ENCODE measurements around the gene SRF.

Gene SRF

DNA sequence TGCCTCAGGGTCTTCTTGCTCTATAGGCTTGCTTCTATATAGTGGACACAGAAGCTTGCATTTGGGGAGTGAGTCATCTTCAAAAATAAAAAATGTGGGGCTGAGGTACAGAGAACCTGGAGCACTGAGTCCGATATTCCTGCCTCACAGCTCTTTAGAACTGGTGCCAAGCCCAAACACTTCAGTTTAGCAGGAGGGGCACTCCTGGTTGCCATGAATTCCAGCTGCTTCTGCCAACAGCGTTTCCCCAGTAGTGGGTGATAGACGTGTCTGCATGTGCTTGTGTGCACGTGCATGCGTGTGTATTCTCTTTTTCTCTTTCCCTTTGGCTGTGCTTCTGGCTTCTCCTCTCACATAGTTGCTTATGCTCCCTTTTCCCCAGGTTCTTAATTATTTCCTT lies 46.3 kb downstream of the SRF start:
- DNase-seq (ENCODE audit: low read depth): no peak

DNA sequence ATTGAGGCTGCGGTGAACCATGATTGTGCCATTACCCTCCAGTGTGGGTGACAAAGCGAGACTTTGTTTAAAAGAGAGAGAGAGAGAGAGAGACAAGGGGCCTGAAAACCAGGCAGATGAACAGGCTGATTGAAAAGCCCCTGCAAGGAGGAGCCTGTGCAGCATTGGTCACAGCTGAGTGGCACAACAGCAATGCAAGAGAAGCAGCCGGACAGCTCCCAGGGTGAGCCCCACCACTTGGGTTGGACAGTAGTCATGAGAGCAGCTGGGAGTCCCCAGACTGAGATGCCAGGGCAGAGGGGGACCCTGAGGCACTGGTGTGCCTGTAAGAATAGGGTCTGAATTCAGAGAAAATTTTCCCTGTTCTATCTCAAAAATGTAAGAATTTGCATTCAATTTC lies 48.0 kb downstream of the SRF start:
- DNase-seq (ENCODE audit: low read depth): no peak

DNA sequence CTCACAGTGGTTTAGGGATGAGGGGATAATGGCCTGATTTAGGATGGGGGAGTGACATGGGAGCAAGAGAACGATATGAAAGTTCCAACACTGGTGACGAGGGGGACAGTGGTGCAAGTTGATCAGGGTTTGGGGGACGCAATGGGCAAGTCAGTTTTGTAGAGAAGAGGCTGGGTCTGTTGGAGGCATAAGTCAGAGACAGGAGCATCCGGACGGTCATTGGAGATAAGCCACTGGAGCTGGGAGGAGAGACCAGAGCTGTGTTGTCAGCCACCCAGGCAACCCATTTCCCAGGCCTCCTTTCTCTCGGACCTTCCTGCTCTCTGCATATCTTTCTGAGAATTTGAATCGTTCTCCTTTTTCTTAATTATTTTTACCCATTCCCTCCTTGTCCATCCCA lies 48.7 kb downstream of the SRF start:
- DNase-seq (ENCODE audit: low read depth): no peak

DNA sequence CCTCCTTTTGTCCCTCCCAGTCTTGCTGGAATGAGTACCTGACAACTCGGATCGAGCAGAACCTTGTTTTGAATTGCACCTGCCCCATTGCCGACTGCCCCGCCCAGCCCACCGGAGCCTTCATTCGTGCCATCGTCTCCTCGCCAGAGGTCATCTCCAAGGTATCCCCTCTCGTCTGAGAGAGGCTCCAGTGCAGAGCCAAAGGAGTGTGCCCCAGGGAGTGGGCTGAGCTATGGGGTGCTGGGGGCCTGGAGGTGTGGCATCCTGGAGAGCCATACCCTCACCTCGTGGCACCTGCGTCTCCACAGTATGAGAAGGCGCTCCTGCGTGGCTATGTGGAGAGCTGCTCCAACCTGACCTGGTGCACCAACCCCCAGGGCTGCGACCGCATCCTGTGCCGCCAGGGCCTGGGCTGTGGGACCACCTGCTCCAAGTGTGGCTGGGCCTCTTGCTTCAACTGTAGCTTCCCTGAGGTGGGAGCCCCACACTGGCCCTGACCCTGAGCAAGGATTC lies 49.4 kb downstream of the SRF start:
- DNase-seq (ENCODE audit: low read depth): no peak

DNA sequence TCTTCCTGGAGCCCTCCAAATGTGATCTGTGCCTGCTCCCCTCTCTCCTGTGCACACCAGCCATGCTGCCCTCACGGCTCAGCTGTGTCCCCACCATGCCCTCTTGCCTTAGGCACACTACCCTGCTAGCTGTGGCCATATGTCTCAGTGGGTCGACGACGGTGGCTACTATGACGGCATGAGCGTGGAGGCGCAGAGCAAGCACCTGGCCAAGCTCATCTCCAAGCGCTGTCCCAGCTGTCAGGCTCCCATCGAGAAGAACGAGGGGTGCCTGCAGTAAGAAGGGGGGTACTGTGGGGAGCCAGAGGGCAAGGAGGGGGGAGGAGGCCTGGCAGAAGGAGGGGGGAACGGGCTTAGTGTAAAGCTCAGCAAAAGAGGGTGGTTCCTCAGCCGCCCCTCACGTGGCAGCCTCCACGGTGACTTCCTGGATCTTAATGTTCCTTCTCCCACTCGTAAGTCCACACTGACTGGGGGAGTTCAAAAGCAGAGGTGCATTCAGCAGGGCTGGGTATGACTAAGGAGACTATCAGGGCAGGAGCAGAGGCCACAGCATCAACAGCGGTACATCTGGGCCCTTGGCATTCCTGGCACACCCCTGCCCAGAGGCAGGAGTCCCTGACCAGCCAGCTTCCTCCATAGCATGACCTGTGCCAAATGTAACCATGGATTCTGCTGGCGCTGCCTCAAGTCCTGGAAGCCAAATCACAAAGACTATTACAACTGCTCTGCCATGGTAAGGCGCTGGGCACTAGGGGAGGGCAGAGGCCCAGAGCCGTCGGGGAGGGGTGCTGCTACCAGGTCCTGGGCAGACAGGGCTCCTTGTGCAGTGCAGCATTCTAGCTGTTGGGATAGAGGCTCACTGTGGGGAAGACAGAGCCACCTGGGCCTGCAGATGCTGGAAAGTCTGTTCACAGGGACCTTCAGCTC lies 50.2 kb downstream of the SRF start:
- DNase-seq (ENCODE audit: low read depth): no peak

DNA sequence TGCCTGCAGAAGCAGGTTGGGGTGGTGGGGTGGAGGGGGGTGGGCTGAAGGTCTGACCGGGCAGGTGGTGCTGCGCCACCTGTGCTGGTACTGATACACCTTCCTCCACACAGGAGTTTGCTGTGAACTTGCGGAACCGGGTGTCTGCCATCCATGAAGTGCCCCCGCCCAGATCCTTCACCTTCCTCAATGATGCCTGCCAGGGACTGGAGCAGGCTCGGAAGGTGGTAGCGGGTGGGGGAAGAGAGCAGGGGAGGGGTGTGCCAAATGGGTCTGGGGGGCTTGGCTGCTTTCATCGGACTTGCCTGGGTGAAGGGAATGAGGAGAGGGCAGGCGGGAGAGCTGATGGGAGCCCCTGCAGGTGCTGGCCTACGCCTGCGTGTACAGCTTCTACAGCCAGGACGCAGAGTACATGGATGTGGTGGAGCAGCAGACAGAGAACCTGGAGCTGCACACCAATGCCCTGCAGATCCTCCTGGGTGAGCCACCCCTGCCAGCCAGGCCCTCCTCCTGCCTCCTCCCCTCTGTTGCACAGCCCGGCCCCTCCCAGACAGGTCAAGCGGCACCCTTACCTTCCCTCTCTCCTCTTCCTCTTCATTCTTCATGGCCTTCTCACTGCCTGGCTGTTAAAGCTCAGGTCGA lies 51.5 kb downstream of the SRF start:
- DNase-seq (ENCODE audit: low read depth): no peak

DNA sequence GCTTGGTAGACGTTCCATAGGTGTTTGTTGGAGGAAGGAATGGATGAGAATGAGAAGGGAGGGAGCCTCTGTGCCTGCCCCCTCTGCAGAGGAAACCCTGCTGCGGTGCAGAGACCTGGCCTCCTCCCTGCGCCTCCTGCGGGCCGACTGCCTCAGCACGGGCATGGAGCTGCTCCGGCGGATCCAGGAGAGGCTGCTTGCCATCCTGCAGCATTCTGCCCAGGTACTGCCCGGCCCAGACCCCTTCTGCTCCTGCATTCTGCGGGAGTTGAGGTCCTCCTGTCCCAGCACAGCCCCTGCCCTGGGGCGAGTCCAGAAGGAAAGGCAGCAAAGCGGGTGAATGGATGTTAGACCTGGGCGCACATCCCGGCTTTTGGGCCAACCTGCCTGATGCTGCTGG lies 52.1 kb downstream of the SRF start:
- no peak for DNase-seq (ENCODE audit: low read depth)

DNA sequence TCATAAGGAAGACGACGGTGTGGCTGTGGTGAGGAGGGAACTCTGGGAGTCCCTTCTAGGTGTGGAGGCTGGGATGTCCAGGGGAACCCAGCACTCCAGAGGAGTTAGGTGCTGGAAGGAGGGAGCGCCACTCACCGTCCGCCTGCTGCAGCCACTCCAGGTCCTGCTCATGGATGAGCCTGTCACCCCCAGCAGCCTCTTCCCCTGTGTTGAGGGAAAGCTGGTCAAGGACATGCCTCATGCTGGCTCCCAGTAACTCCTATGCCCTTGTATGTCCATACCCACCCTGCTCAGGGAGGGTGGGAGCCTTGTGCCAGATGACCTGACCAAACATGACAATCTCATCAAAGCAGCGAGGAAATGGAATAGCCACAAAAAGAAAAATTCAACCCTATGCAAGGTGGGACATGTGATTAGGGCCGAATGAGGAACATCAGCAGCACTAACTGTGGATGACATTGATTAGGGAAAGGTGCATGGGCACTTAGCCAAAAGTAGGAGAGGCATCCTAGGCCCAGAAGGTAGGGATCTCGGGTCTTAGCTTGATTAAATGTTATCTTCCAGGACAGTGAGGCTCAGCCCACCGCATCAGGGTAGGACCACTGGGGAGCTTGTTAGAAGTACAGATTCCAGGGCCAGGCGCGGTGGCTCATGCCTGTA lies 55.3 kb downstream of the SRF start:
- DNase-seq (ENCODE audit: low read depth): no peak

DNA sequence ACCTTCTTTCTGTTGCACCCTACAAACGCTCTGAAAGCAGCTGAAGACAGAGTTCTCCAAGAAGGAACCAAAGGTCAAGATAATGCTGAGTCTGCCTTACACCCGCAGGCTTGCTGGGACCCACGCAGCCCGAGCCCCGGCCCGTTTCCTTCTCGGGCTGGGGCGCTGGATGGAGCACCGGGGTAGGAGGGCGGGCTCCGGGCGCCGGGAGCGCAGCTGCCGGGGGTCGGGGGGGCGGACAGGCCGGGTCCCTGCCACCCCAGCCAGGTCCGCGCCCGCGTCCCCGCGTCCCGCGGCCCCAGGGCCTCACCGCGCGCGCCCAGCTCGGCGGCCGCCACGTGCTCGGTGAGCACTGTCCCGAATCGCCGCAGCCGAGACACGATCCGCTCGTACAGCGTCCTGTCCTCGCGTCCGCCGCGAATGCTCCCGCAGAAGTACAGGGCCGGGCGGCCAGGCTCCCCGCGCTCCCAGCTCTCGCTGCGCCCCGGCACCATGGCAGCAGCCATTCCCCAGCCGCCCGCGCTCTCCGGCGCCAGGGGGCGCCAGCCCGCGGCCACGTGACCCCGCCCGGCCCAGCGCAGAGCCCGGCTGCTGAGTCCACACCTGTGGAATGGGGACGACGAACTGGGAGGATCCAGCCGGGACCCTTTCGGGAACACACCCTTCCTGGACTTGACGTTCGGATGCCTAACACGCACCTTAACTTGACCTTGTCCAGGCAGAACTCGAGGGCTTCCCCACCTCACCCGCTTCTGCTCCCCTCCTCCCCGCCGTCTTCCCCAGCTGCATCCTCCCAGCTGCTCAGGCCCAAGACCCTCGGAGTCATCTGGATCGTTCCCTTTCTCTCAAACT lies 58.1 kb downstream of the SRF start, which contains the start of gene DNPH1:
DNPH1 (minus strand) TSS at position 531 of the 852 bp plus-strand sequence; CDS start at position 506, 25 bp downstream.
- peak; percentile 56 for DNase-seq (ENCODE audit: low read depth)

DNA sequence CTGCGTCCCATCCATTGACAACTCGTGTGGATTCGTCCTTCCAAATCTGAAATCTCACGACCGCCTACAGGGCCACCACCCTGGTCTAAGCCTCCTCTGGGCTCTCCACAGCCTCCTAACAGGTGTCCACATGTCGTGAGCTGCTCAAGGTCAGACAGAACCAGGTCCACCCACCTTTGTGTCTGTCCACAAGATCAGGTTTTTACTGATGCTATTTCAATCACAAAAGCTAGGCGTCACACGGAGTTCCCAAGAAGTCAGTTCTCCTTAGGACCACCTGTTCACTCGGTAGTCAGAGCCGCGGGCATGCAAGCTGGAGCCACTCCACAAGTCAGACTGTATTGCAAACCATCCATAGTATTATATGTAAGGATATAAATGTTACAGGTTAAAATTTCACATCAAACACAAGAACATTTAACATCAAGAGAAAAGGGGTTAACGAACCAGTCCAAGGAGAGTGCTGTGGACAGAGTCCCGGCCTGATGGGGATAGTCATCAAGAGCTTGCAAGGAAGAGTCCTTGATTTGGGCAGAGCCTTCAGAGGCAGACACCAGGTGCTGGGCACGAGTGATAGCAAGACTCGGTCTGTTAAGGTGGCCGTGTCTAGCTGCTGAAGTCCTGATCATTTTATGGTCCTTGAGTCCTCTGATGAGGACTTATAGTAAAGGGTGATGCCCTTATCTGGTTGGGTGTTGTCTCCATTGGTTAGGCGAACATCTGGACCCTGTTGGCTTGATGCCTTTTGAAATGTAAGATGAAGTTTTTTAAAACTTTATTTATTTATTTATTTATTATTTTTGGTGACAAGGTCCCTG lies 58.9 kb downstream of the SRF start:
- DNase-seq (ENCODE audit: low read depth): no peak

DNA sequence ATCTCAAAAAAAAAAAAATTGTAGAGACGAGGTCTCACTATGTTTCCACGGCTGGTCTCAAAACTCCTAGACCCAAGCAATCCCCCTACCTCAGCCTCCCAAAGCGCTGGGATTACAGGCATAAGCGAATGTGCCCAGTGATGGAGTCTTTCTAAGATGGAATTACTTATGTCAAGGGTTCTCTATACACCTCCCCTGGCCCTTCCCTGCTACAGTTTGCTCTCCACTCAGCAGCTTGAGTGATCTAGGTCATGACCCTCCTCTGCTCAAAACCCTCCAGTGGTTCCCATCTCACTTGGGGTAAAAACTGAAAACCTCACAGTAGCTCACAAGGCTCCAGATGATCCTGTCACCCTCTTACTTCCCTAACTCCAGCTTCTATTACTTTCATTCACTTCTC lies 60.0 kb downstream of the SRF start:
- no peak for DNase-seq (ENCODE audit: low read depth)

All from T-helper 22 cell (primary cell).